ENCODE data around the gene CRPPA. TPM values are rescaled to one million over a fixed set of nuclear protein-coding genes. Genes with fewer than 3 reads are reported as not detected.
"Not testable (repeated sequence)": the region's sequence is repeated elsewhere in the genome, so short reads cannot be mapped to it uniquely, and the experiment has no call there.

CRPPA gene
- total and polyA plus RNA-seq, 2 experiments from 2014 or later = 1.8 TPM

DNA sequence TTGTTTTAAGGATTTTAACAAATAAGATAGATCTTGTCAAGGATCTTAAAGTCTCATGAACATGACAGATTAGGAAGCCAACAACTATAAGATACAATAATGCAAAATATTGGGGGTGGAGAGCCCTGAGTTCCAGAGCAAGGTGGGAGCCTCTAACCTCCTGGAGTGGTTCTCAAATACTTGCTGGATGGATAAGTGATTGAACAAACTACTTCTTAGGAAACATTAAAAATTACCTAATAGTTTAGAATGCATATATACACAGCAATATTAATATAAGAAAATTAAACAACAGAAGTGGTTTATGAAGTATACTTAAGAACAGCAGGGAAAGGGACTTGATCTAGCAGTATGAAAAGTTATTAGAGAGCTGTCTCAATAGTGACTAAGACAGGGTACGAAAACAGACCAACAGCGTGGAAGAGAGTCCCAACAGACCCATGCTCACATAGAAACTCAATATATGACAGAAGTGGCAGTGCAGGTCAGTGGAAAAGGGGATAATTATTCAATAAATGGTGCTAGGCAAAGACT lies 28.3 kb downstream of the CRPPA start:
- no peaks in the 10 kb centered on the region for H3K79me2 ChIP-seq (ENCODE audit: insufficient read depth)
- in situ Hi-C loops (cut with MboI) = no loop called here
- no peak overlapping the region for H3K27ac ChIP-seq
- no peak overlapping the region for H2AFZ ChIP-seq
- DNase-seq = no peak
- no peaks in the 10 kb centered on the region for H4K20me1 ChIP-seq (ENCODE audit: insufficient read depth)
- H3K4me1 ChIP-seq (ENCODE audit: insufficient read depth) = no peaks in the 10 kb centered on the region
- peaks cover 19% of the 10 kb centered on the region for H3F3A ChIP-seq (ENCODE audit: insufficient read depth)
- WGBS, 2 experiments (ENCODE audit: low coverage in 1 of 2, low lambda C conversion rate in 2 of 2, missing lambda C conversion rate in 2 of 2) = 87 to 89% methylated on average over 2 of the region's 2 CpGs
- no peaks in the 10 kb centered on the region for H3K9me3 ChIP-seq (ENCODE audit: low read depth)
- no peak for TF ChIP-seq EZH2phosphoT487 (IDR thresholded peaks at IDR 0.05; ENCODE audit: insufficient read depth, low read depth)
- TF ChIP-seq EZH2 (IDR thresholded peaks at IDR 0.05; ENCODE audit: insufficient read depth, poor library complexity, severe bottlenecking) = no peak
- no peak overlapping the region for H3K4me3 ChIP-seq
- no peaks in the 10 kb centered on the region for H3K27me3 ChIP-seq (replicated peaks; ENCODE audit: insufficient read depth)
- H3K4me2 ChIP-seq (ENCODE audit: unreplicated experiment) = no peak overlapping the region
- no peaks in the 10 kb centered on the region for H3K9me2 ChIP-seq (ENCODE audit: insufficient read depth)
- H3K9ac ChIP-seq = no peak overlapping the region
- no peaks in the 10 kb centered on the region for H3K36me3 ChIP-seq (ENCODE audit: low read depth)

DNA sequence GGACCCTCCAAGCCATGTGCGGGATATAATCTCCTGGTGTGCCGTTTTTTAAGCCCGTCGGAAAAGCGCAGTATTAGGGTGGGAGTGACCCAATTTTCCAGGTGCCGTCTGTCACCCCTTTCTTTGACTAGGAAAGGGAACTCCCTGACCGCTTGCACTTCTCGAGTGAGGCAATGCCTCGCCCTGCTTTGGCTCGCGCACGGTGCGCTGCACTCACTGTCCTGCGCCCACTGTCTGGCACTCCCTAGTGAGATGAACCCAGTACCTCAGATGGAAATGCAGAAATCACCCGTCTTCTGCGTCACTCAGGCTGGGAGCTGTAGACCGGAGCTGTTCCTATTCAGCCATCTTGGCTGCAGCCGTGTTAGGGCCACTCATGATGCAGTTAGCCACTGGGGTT lies 37.6 kb downstream of the CRPPA start:
- WGBS, 2 experiments (ENCODE audit: low coverage in 1 of 2, low lambda C conversion rate in 2 of 2, missing lambda C conversion rate in 2 of 2) = 89 to 90% methylated on average over 16 to 18 of the region's 18 CpGs
- H3F3A ChIP-seq (ENCODE audit: insufficient read depth); H3K9ac ChIP-seq; H3K27me3 ChIP-seq (replicated peaks; ENCODE audit: insufficient read depth); H3K9me3 ChIP-seq (ENCODE audit: low read depth); H3K27ac ChIP-seq; DNase-seq; H3K4me2 ChIP-seq (ENCODE audit: unreplicated experiment); H3K36me3 ChIP-seq (ENCODE audit: low read depth); H3K79me2 ChIP-seq (ENCODE audit: insufficient read depth); H2AFZ ChIP-seq; in situ Hi-C loops (cut with MboI); H3K9me2 ChIP-seq (ENCODE audit: insufficient read depth); H3K4me3 ChIP-seq; H3K4me1 ChIP-seq (ENCODE audit: insufficient read depth); H4K20me1 ChIP-seq (ENCODE audit: insufficient read depth): not testable (repeated sequence)

DNA sequence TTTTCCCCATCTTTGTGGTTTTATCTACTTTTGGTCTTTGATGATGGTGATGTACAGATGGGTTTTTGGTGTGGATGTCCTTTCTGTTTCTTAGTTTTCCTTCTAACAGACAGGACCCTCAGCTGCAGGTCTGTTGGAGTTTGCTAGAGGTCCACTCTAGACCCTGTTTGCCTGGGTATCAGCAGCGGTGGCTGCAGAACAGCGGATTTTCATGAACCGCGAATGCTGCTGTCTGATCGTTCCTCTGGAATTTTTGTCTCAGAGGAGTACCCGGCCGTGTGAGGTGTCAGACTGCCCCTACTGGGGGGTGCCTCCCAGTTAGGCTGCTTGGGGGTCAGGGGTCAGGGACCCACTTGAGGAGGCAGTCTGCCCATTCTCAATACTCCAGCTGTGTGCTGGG lies 38.2 kb downstream of the CRPPA start:
- 81 to 98% methylated on average over 7 of the region's 7 CpGs for WGBS, 2 experiments (ENCODE audit: low coverage in 1 of 2, low lambda C conversion rate in 2 of 2, missing lambda C conversion rate in 2 of 2)
- H3K9me3 ChIP-seq (ENCODE audit: low read depth); H3K27ac ChIP-seq; H2AFZ ChIP-seq; H3K4me1 ChIP-seq (ENCODE audit: insufficient read depth); H3K4me3 ChIP-seq; H3F3A ChIP-seq (ENCODE audit: insufficient read depth); in situ Hi-C loops (cut with MboI); H4K20me1 ChIP-seq (ENCODE audit: insufficient read depth); H3K4me2 ChIP-seq (ENCODE audit: unreplicated experiment); H3K9ac ChIP-seq; H3K79me2 ChIP-seq (ENCODE audit: insufficient read depth); DNase-seq; H3K27me3 ChIP-seq (replicated peaks; ENCODE audit: insufficient read depth); H3K9me2 ChIP-seq (ENCODE audit: insufficient read depth); H3K36me3 ChIP-seq (ENCODE audit: low read depth): not testable (repeated sequence)

Small RNA genes lying within 50 kb of the gene (small RNA-seq; reads per million reads assigned to genes)
- gene AC005014.3 (ENCODE audit: low read depth, low replicate concordance) = not detected

Other genes starting within 250 kb of the CRPPA start
- gene SOSTDC1, start 44.2 kb upstream of the CRPPA start, total RNA-seq (2014; rRNA removed; shearing (Covaris generic)) = not detected in 2 replicates
- gene SOSTDC1, start 44.2 kb upstream of the CRPPA start, polyA plus RNA-seq (2016; fragmentation: Nextera tagmentation; extraction: Ambion mirVana) = not detected in 2 replicates
- not detected in 2 replicates for gene LRRC72, start 105.3 kb upstream of the CRPPA start, total RNA-seq (2014; rRNA removed; shearing (Covaris generic))
- gene LRRC72, start 105.3 kb upstream of the CRPPA start, polyA plus RNA-seq (2016; fragmentation: Nextera tagmentation; extraction: Ambion mirVana) = not detected in 2 replicates
- 23.0 and 23.1 TPM in 2 replicates for gene ANKMY2, start 224.2 kb upstream of the CRPPA start, total RNA-seq (2014; rRNA removed; shearing (Covaris generic))
- gene ANKMY2, start 224.2 kb upstream of the CRPPA start, polyA plus RNA-seq (2016; fragmentation: Nextera tagmentation; extraction: Ambion mirVana) = 19.3 and 22.1 TPM in 2 replicates
- 54.1 and 61.0 TPM in 2 replicates for gene BZW2, start 224.6 kb upstream of the CRPPA start, total RNA-seq (2014; rRNA removed; shearing (Covaris generic))
- 60.9 and 64.3 TPM in 2 replicates for gene BZW2, start 224.6 kb upstream of the CRPPA start, polyA plus RNA-seq (2016; fragmentation: Nextera tagmentation; extraction: Ambion mirVana)